ENCODE results near the gene AIM2.
"Not testable (repeated sequence)": the region's sequence is repeated elsewhere in the genome, so short reads cannot be mapped to it uniquely, and the experiment has no call there.

Gene AIM2, protein sequence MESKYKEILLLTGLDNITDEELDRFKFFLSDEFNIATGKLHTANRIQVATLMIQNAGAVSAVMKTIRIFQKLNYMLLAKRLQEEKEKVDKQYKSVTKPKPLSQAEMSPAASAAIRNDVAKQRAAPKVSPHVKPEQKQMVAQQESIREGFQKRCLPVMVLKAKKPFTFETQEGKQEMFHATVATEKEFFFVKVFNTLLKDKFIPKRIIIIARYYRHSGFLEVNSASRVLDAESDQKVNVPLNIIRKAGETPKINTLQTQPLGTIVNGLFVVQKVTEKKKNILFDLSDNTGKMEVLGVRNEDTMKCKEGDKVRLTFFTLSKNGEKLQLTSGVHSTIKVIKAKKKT

GRCh38 chr1:159076438-159077119 lies at the start of gene AIM2:
TSS of gene AIM2 (minus strand) at chr1:159076766. CDS start at chr1:159073499, 3,267 bp downstream.
- H3K4me1 Mint-ChIP-seq: peaks cover 39% of the 10 kb centered on the region
- H3K27ac Mint-ChIP-seq (ENCODE audit: low read depth): peak within 1 kb of the TSS; percentile 95
- no peaks in the 10 kb centered on the region for H3K27me3 Mint-ChIP-seq
- peak; percentile 38 to 73 for DNase-seq (ENCODE audit: low spot score in 2 of 2)
- peak within 1 kb of the TSS; percentile 68 for H3K4me3 Mint-ChIP-seq
- H3K36me3 Mint-ChIP-seq (ENCODE audit: insufficient read depth): peaks cover 8% of the 10 kb centered on the region
- peak; percentile 87 for ATAC-seq (replicated peaks; ENCODE audit: extremely low read depth, poor library complexity, severe bottlenecking)
- H3K9me3 Mint-ChIP-seq: no peaks in the 10 kb centered on the region

- Mint-ChIP-seq H3K4me3 (no peak overlapping the region), H3K9me3 (no peaks in the 10 kb centered on the region), H3K27me3 (peaks cover 48% of the 10 kb centered on the region), H3K27ac (ENCODE audit: low read depth) (no peak overlapping the region), H3K4me1 (no peaks in the 10 kb centered on the region), H3K36me3 (ENCODE audit: insufficient read depth) (no peaks in the 10 kb centered on the region)
- ATAC-seq (replicated peaks; ENCODE audit: extremely low read depth, poor library complexity, severe bottlenecking) (no peak), DNase-seq (ENCODE audit: low spot score in 2 of 2) (no peak)
Measured at GRCh38 chr1:159123587-159123986, 47.0 kb upstream of the AIM2 start.

- Mint-ChIP-seq H3K9me3 (no peaks in the 10 kb centered on the region), H3K36me3 (ENCODE audit: insufficient read depth) (no peaks in the 10 kb centered on the region), H3K4me1 (no peaks in the 10 kb centered on the region), H3K27me3 (peaks cover 50% of the 10 kb centered on the region), H3K4me3 (no peak overlapping the region), H3K27ac (ENCODE audit: low read depth) (no peak overlapping the region)
- ATAC-seq (replicated peaks; ENCODE audit: extremely low read depth, poor library complexity, severe bottlenecking): no peak
- DNase-seq (ENCODE audit: low spot score in 2 of 2): no peak
Measured at GRCh38 chr1:159122005-159122621, 45.5 kb upstream of the AIM2 start.

DNA sequence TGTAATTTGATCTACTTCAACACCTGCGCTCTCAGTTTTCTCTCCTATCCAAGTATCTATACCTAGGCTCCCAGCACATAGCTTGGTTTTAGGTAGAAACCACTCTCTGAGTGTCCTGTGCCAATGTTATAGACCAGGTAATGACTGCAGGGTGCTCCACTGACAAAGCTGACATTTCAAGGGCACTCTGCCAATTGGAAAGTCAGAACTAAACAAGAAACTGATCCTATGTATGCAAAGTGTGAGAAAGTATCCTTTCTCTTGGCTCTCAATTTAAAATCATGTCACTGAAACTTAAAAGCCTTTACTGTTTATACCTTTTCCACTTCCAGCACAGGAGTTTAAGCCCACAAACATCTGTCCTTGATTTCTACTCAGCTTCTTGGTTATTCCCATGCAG lies 45.0 kb upstream of the AIM2 start:
- no peak for ATAC-seq (replicated peaks; ENCODE audit: extremely low read depth, poor library complexity, severe bottlenecking)
- Mint-ChIP-seq H3K4me1 (no peaks in the 10 kb centered on the region), H3K9me3 (no peaks in the 10 kb centered on the region), H3K27me3 (peaks cover 50% of the 10 kb centered on the region), H3K36me3 (ENCODE audit: insufficient read depth) (no peaks in the 10 kb centered on the region), H3K4me3 (no peak overlapping the region), H3K27ac (ENCODE audit: low read depth) (no peak overlapping the region)
- no peak for DNase-seq (ENCODE audit: low spot score in 2 of 2)

GRCh38 chr1:159120317-159120716 lies 43.8 kb upstream of the AIM2 start:
- Mint-ChIP-seq H3K4me1 (no peaks in the 10 kb centered on the region), H3K4me3 (no peak overlapping the region), H3K27ac (ENCODE audit: low read depth) (no peak overlapping the region), H3K27me3 (peaks cover 47% of the 10 kb centered on the region), H3K36me3 (ENCODE audit: insufficient read depth) (no peaks in the 10 kb centered on the region), H3K9me3 (no peaks in the 10 kb centered on the region)
- ATAC-seq (replicated peaks; ENCODE audit: extremely low read depth, poor library complexity, severe bottlenecking) (no peak), DNase-seq (ENCODE audit: low spot score in 2 of 2) (no peak)

DNA sequence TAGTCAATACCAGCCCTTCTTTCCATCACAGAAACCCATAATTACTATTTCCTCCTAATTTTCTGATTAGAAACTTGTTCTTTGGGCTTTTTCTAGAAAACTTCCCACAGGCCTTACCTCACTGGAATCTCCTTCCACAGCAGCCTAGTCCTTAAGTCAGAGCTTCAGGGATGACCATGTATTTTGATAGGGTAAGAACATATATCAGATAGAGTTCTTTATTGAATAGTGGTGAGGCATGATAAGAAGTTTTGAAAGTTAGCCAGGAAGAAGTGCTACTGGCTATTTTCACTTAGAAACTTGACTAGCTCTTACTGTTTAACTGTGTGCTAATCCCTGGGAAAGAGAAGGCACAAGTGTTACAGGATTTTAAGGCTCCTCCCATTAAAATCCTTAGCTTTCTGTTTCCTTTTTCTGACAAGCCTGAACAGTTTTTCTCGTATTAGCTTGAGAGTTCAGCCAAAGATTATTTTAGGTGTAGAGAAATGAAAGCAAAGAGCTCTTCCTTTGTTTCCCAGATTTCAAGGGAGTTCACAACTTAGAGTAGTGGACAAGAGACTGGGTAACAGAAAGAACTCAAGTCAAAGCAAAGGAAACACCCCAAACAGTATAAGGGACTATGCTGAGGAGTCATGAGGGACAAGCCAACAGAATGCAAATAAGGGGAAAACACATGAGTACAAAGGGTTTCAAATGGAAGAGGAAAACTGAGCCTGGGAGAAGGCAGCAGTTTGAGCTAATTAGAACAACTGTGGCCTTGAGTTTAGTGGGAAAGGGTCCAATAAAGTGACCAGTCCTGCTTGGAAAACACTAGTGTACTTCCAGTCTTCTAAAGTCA lies 37.2 kb upstream of the AIM2 start:
- DNase-seq (ENCODE audit: low spot score in 2 of 2): no peak
- no peak overlapping the region for H3K27ac Mint-ChIP-seq (ENCODE audit: low read depth)
- no peaks in the 10 kb centered on the region for H3K4me1 Mint-ChIP-seq
- no peak for ATAC-seq (replicated peaks; ENCODE audit: extremely low read depth, poor library complexity, severe bottlenecking)
- peaks cover 43% of the 10 kb centered on the region for H3K27me3 Mint-ChIP-seq
- H3K4me3 Mint-ChIP-seq: no peak overlapping the region
- no peaks in the 10 kb centered on the region for H3K9me3 Mint-ChIP-seq
- H3K36me3 Mint-ChIP-seq (ENCODE audit: insufficient read depth): peaks cover 3% of the 10 kb centered on the region

- peaks cover 90% of the 10 kb centered on the region for H3K27me3 Mint-ChIP-seq
- H3K9me3 Mint-ChIP-seq; H3K4me3 Mint-ChIP-seq; H3K36me3 Mint-ChIP-seq (ENCODE audit: insufficient read depth); H3K27ac Mint-ChIP-seq (ENCODE audit: low read depth); H3K4me1 Mint-ChIP-seq; ATAC-seq (replicated peaks; ENCODE audit: extremely low read depth, poor library complexity, severe bottlenecking); DNase-seq (ENCODE audit: low spot score in 2 of 2): not testable (repeated sequence)
Measured at GRCh38 chr1:159103021-159103420, 26.5 kb upstream of the AIM2 start.

- peaks cover 79% of the 10 kb centered on the region for H3K27me3 Mint-ChIP-seq
Measured at GRCh38 chr1:159100589-159100988, 24.0 kb upstream of the AIM2 start.

GRCh38 chr1:159098596-159098995 lies 22.0 kb upstream of the AIM2 start:
- peaks cover 65% of the 10 kb centered on the region for H3K27me3 Mint-ChIP-seq
- H3K36me3 Mint-ChIP-seq (ENCODE audit: insufficient read depth): no peaks in the 10 kb centered on the region
- ATAC-seq (replicated peaks; ENCODE audit: extremely low read depth, poor library complexity, severe bottlenecking) (no peak), DNase-seq (ENCODE audit: low spot score in 2 of 2) (no peak)
- H3K4me1 Mint-ChIP-seq: no peaks in the 10 kb centered on the region
- no peak overlapping the region for H3K27ac Mint-ChIP-seq (ENCODE audit: low read depth)
- no peaks in the 10 kb centered on the region for H3K9me3 Mint-ChIP-seq
- no peak overlapping the region for H3K4me3 Mint-ChIP-seq

More at GRCh38 chr1:159100589-159100988, 24.0 kb upstream of the AIM2 start:
- no peak overlapping the region for H3K27ac Mint-ChIP-seq (ENCODE audit: low read depth)
- DNase-seq (ENCODE audit: low spot score in 2 of 2) (no peak), ATAC-seq (replicated peaks; ENCODE audit: extremely low read depth, poor library complexity, severe bottlenecking) (no peak)
- no peaks in the 10 kb centered on the region for H3K36me3 Mint-ChIP-seq (ENCODE audit: insufficient read depth)
- H3K4me3 Mint-ChIP-seq: no peak overlapping the region
- no peaks in the 10 kb centered on the region for H3K9me3 Mint-ChIP-seq
- H3K4me1 Mint-ChIP-seq: no peaks in the 10 kb centered on the region

DNA sequence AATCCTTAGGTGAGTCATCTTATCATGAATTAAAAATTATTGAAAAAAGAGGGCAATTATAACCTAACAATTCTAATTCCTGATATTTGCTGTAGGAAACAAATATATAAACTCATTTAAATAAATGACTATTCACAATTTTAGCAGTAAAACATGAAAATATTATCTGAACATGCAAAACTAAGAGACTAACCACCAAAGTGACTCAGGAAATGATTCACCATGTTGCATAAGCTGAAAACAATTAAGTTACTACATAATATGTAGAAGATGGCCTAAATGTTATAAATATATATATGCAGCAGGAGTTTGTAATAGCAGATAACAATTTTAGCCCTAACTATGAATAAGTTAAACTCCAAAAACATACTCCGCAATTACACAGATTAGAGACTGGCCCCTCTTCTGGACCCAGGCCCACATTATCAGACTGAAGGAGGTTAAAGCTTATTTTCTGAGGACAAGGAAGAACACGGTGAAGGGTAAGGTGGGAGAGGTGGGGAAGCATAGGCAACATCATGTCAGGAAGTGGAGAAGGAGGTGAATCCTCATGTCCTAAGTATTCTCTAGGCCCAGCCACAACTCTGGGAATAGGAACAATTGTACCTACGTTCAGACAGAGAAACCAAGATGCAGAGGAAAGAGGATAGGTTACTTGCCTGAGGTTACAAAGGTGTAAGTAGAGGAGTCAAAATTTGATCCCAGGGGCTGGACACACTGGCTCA lies 15.6 kb upstream of the AIM2 start:
- Mint-ChIP-seq H3K36me3 (ENCODE audit: insufficient read depth) (peaks cover 3% of the 10 kb centered on the region), H3K4me3 (no peak overlapping the region), H3K4me1 (peaks cover 11% of the 10 kb centered on the region), H3K27ac (ENCODE audit: low read depth) (peak overlapping the region; percentile 6), H3K9me3 (no peaks in the 10 kb centered on the region), H3K27me3 (peaks cover 4% of the 10 kb centered on the region)
- no peak for DNase-seq (ENCODE audit: low spot score in 2 of 2)
- ATAC-seq (replicated peaks; ENCODE audit: extremely low read depth, poor library complexity, severe bottlenecking): no peak

DNA sequence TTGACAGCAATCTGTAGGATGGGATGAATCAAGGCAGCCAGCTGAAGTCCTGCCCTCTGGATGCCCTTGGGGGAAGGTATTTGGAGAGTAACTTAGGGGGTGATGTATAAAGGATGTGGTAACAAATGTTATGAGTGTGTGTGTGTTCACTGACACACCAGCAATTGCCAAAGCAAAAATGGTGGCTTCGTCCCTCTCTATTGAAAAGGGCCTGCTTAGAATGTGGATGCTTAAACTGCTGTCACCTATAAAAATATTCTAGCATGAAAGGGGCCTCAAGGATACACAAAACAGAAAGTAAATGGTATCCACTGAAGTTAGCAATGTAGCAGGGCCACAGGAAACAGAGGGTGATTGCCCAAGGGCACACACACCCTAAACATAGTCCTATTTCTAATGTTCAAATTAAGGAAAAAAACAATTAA lies 15.1 kb upstream of the AIM2 start:
- H3K4me3 Mint-ChIP-seq: no peak overlapping the region
- H3K36me3 Mint-ChIP-seq (ENCODE audit: insufficient read depth): peaks cover 4% of the 10 kb centered on the region
- ATAC-seq (replicated peaks; ENCODE audit: extremely low read depth, poor library complexity, severe bottlenecking) (peak; percentile 54), DNase-seq (ENCODE audit: low spot score in 2 of 2) (no peak)
- peaks cover 11% of the 10 kb centered on the region for H3K4me1 Mint-ChIP-seq
- H3K27me3 Mint-ChIP-seq: no peaks in the 10 kb centered on the region
- no peaks in the 10 kb centered on the region for H3K9me3 Mint-ChIP-seq
- peak overlapping the region; percentile 6 for H3K27ac Mint-ChIP-seq (ENCODE audit: low read depth)

GRCh38 chr1:159091180-159091560 lies 14.6 kb upstream of the AIM2 start:
- DNase-seq (ENCODE audit: low spot score in 2 of 2): no peak
- Mint-ChIP-seq H3K4me1 (peaks cover 11% of the 10 kb centered on the region), H3K4me3 (no peak overlapping the region), H3K36me3 (ENCODE audit: insufficient read depth) (peaks cover 4% of the 10 kb centered on the region), H3K27me3 (no peaks in the 10 kb centered on the region), H3K9me3 (no peaks in the 10 kb centered on the region), H3K27ac (ENCODE audit: low read depth) (peak overlapping the region; percentile 6)
- no peak for ATAC-seq (replicated peaks; ENCODE audit: extremely low read depth, poor library complexity, severe bottlenecking)
